ENCODE results near the gene IFNB1. TPM values are rescaled to one million over a fixed set of nuclear protein-coding genes. Genes with fewer than 3 reads are reported as not detected.

The IFNB1 gene
- total and polyA plus RNA-seq, 8 donors = not detected

DNA sequence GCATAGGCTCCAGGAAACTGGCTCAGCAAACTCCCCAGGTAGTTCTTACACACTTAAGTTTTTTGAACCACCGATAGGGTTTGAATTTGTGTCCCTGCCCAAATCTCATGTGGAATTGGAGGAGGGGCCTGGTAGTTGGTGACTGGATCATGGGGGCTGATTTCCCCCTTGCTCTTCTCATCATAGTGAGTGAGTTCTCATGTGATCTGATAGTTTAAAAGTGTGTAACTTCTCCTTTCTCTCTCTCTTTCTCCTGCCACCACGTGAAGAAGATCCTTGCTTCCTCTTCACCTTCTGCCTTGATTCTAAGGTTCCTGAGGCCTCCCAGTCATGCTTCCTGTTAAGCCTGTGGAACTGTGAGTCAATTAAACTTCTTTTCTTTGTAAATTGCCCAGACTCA, 23.9 kb downstream of the IFNB1 start:
- DNase-seq = no peak
- WGBS, 2 donors = 32 to 50% methylated on average over 2 of the region's 2 CpGs
- H3K9me3 ChIP-seq = no peaks in the 10 kb centered on the region
- no peak overlapping the region for H3K27ac ChIP-seq
- H3K4me3 ChIP-seq = no peak overlapping the region
- H3K4me1 ChIP-seq = no peaks in the 10 kb centered on the region
- no peaks in the 10 kb centered on the region for H3K36me3 ChIP-seq
- intact Hi-C loops (cut with DNase I) = no loop called here
- no peak for ATAC-seq
- no peak for FAIRE-seq
- no peaks in the 10 kb centered on the region for H3K27me3 ChIP-seq
- no peak for TF ChIP-seq CTCF (IDR thresholded peaks at IDR 0.05)

DNA sequence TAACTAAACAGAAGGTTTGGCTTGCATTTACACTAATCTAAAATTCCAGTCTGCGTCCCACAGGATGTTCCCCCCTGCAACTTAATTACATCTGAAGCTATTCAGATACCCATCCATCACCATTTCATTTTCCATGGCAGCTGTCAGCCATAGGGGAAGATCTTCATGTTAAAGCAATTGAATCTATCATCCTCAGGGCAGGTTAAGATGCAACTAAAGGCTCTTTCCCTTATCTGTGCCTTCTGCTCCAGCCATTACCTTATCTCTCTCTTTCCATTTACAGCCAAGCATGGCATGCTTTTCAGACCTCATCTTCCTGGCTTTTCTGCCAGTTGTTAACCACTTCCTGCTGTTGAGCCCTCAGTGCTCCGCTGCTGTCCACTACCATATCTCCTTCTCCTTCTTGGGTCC, 30.5 kb downstream of the IFNB1 start:
- intact Hi-C loops (cut with DNase I) = no loop called here
- FAIRE-seq (no peak), DNase-seq (no peak), ATAC-seq (no peak)
- Histone ChIP-seq H3K36me3 (no peaks in the 10 kb centered on the region), H3K4me3 (no peak overlapping the region), H3K9me3 (no peaks in the 10 kb centered on the region), H3K27me3 (no peaks in the 10 kb centered on the region), H3K27ac (no peak overlapping the region), H3K4me1 (no peaks in the 10 kb centered on the region)
- TF ChIP-seq CTCF (IDR thresholded peaks at IDR 0.05) = no peak
- WGBS, 2 donors = 74 to 77% methylated on average over 2 of the region's 2 CpGs

DNA sequence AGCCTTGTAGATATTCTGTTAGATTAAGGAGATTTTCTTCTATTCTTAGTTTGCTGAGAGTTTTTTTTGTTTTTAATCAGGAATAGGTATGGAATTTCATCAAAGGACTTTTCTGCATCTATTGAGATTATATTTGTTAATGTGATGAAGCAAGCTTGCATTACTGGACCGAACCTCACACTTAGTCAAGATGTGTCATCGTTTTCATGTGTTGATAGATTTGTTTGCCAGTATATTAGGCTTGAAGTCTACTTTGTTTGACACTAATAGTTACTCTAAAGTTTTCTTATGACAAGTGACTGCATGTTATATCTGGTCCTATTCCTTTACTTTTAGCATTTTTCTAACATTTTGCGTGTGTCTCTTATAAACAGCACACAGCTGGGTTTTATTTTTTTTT, 33.9 kb downstream of the IFNB1 start:
- no peaks in the 10 kb centered on the region for H3K36me3 ChIP-seq
- no peaks in the 10 kb centered on the region for H3K27me3 ChIP-seq
- TF ChIP-seq CTCF (IDR thresholded peaks at IDR 0.05) = no peak
- no peaks in the 10 kb centered on the region for H3K4me1 ChIP-seq
- no peaks in the 10 kb centered on the region for H3K9me3 ChIP-seq
- ATAC-seq (no peak), DNase-seq (no peak), FAIRE-seq (no peak)
- H3K4me3 ChIP-seq = no peak overlapping the region
- no peak overlapping the region for H3K27ac ChIP-seq
- 62 to 69% methylated on average over 3 of the region's 3 CpGs for WGBS, 2 donors
- intact Hi-C loops (cut with DNase I) = no loop called here

GRCh38 chr9:21042466-21042865, 35.3 kb downstream of the IFNB1 start:
- Histone ChIP-seq H3K9me3 (no peaks in the 10 kb centered on the region), H3K27ac (no peak overlapping the region), H3K4me3 (no peak overlapping the region), H3K4me1 (no peaks in the 10 kb centered on the region), H3K27me3 (no peaks in the 10 kb centered on the region), H3K36me3 (no peaks in the 10 kb centered on the region)
- FAIRE-seq = no peak
- WGBS, 2 donors = 79 to 85% methylated on average over 4 of the region's 4 CpGs
- intact Hi-C loops (cut with DNase I) = no loop called here
- TF ChIP-seq CTCF (IDR thresholded peaks at IDR 0.05) = no peak
- no peak for ATAC-seq
- DNase-seq = no peak

DNA sequence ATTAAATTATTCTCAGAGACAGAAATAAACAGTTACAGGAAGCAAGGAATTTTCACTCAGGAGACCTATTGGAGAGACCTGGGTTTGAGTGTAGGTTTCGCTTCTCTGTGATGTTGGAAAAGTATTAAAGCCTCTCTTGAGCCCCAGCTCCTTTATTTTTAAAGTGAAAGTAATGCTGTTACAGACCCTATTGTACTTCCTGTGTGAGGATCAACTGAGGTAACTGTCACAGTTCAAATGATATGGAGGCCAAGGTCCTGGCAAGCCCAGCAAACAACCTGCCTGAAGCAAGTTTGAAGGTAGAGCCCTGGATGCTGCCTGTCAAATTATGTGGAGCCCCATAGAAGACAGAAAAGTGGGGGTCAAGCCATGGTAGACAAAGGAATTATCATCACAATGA, 38.4 kb downstream of the IFNB1 start:
- no peaks in the 10 kb centered on the region for H3K9me3 ChIP-seq
- intact Hi-C loops (cut with DNase I) = no loop called here
- DNase-seq (no peak), ATAC-seq (no peak), FAIRE-seq (no peak)
- TF ChIP-seq CTCF (IDR thresholded peaks at IDR 0.05) = no peak
- no peaks in the 10 kb centered on the region for H3K36me3 ChIP-seq
- WGBS, 2 donors = 92 to 93% methylated on average over 1 of the region's 1 CpG
- H3K4me1 ChIP-seq = no peaks in the 10 kb centered on the region
- no peak overlapping the region for H3K27ac ChIP-seq
- H3K4me3 ChIP-seq = no peak overlapping the region
- no peaks in the 10 kb centered on the region for H3K27me3 ChIP-seq

Measured in pancreas (tissue), 10 donors.